ENCODE data around the gene CXCL11.
"Not testable (repeated sequence)": the region's sequence is repeated elsewhere in the genome, so short reads cannot be mapped to it uniquely, and the experiment has no call there.

DNA sequence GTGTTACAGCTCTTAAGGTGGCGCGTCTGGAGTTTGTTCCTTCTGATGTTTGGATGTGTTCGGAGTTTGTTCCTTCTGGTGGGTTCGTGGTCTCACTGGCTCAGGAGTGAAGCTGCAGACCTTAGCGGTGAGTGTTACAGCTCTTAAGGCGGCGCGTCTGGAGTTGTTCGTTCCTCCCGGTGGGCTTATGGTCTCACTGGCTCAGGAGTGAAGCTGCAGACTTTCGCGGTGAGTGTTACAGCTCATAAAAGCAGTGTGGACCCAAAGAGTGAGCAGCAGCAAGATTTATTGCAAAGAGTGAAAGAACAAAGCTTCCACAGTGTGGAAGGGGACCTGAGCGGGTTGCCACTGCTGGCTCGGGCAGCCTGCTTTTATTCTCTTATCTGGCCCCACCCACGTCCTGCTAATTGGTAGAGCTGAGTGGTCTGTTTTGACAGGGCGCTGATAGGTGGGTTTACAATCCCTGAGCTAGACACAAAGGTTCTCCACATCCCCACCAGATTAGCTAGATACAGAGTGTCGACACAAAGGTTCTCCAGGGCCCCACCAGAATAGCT lies 14.1 kb upstream of the CXCL11 start:
- TF ChIP-seq POLR2A (IDR thresholded peaks at IDR 0.05) = not testable (repeated sequence)
- TF ChIP-seq, protein P1, sequence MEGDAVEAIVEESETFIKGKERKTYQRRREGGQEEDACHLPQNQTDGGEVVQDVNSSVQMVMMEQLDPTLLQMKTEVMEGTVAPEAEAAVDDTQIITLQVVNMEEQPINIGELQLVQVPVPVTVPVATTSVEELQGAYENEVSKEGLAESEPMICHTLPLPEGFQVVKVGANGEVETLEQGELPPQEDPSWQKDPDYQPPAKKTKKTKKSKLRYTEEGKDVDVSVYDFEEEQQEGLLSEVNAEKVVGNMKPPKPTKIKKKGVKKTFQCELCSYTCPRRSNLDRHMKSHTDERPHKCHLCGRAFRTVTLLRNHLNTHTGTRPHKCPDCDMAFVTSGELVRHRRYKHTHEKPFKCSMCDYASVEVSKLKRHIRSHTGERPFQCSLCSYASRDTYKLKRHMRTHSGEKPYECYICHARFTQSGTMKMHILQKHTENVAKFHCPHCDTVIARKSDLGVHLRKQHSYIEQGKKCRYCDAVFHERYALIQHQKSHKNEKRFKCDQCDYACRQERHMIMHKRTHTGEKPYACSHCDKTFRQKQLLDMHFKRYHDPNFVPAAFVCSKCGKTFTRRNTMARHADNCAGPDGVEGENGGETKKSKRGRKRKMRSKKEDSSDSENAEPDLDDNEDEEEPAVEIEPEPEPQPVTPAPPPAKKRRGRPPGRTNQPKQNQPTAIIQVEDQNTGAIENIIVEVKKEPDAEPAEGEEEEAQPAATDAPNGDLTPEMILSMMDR (IDR thresholded peaks at IDR 0.05) = not testable (repeated sequence)
